Tibial nerve (tissue), 4 donors: ENCODE data around the gene RPS6KA5. TPM values are rescaled to one million over a fixed set of nuclear protein-coding genes. Genes with fewer than 3 reads are reported as not detected.
"Not testable (repeated sequence)": the region's sequence is repeated elsewhere in the genome, so short reads cannot be mapped to it uniquely, and the experiment has no call there.

Experiments
- DNase-seq, 2 donors: peaks; one replicate each; pipeline ENCODE4 v3.0.0-alpha.2; 2019; ENCODE audit warnings: low spot score in 2 of 2
- H3K27ac ChIP-seq, 4 donors: fragments of 200-600 bp; sonication (generic) in 3 of 4; one replicate each; pipeline ENCODE4 v1.5.1; 2017 to 2019; ENCODE audit warnings: mild to moderate bottlenecking in 1 of 4
- H3K27me3 ChIP-seq, 2 donors: fragments of 200-600 bp; sonication (generic) in 1 of 2; one replicate each; pipeline versions ENCODE4 v1.5.1 to v1.6.0; 2017 to 2019
- H3K36me3 ChIP-seq, 3 donors: fragments of 200-600 bp; sonication (generic); one replicate each; pipeline ENCODE4 v1.5.1; 2018 to 2019
- H3K4me1 ChIP-seq, 4 donors: fragments of 200-600 bp; sonication (generic) in 3 of 4; one replicate each; pipeline ENCODE4 v1.5.1; 2017 to 2019
- H3K4me3 ChIP-seq, 4 donors: fragments of 200-600 bp; sonication (generic) in 3 of 4; one replicate each; pipeline ENCODE4 v1.5.1; 2017 to 2019; ENCODE audit warnings: mild to moderate bottlenecking in 1 of 4, moderate library complexity in 1 of 4
- H3K9me3 ChIP-seq, 4 donors: fragments of 200-600 bp; sonication (generic) in 3 of 4; one replicate each; pipeline ENCODE4 v1.5.1; 2017 to 2019
- CTCF ChIP-seq, 5 experiments: fragments of 200-600 bp in 3 of 5; fragments of 450-650 bp in 2 of 5; sonication (generic) in 3 of 5; IDR thresholded peaks; one replicate each; pipeline ENCODE4 v1.5.1; 2016 to 2019; ENCODE audit warnings: antibody characterized with exemption in 5 of 5, mild to moderate bottlenecking in 3 of 5, moderate library complexity in 2 of 5
- EP300 ChIP-seq, 2 donors: sonication (generic); formaldehyde crosslinking; IDR thresholded peaks; one replicate each; pipeline ENCODE4 v1.6.1; 2017; ENCODE audit warnings: antibody characterized with exemption in 2 of 2, mild to moderate bottlenecking in 1 of 2
- POLR2A ChIP-seq, 2 donors: fragments of 450-650 bp; IDR thresholded peaks; one replicate each; pipeline ENCODE4 v1.6.1; 2017; ENCODE audit warnings: antibody characterized with exemption in 2 of 2, mild to moderate bottlenecking in 2 of 2, moderate library complexity in 2 of 2
- WGBS, 2 donors: methylation state at CpG; one replicate each; pipeline ENCODE4 v1.1.5; 2018; 5-methylcytosine and 5-hydroxymethylcytosine counted together
- total RNA-seq, 4 donors: library from RNA; depleted of rRNA; stranded (reverse); fragments of >200 nt; gene quantifications; one replicate each; pipeline ENCODE4 v1.1.0, GENCODE V29; 2016

Gene RPS6KA5
- total RNA-seq, 4 donors from 2014 or later = 8.4 to 12.7 (median 10.1) TPM

- Histone ChIP-seq H3K4me1 (peaks cover 0 to 14% (median 0%) of the 10 kb centered on the region in 4 donors), H3K27me3 (no peaks in the 10 kb centered on the region), H3K27ac (no peak overlapping the region), H3K4me3 (no peak overlapping the region), H3K36me3 (no peaks in the 10 kb centered on the region), H3K9me3 (no peaks in the 10 kb centered on the region)
- no peak for DNase-seq
- no peak for TF ChIP-seq EP300 (IDR thresholded peaks at IDR 0.05)
- TF ChIP-seq POLR2A (IDR thresholded peaks at IDR 0.05) = no peak
- TF ChIP-seq CTCF (IDR thresholded peaks at IDR 0.05) = no peak
- WGBS, 2 donors = 71 to 93% methylated on average over 1 of the region's 1 CpG
Measured at GRCh38 chr14:91038439-91038838, 22.0 kb downstream of the RPS6KA5 start.

- Histone ChIP-seq H3K27me3 (no peaks in the 10 kb centered on the region), H3K4me3 (no peak overlapping the region), H3K4me1 (peaks cover 0 to 5% (median 0%) of the 10 kb centered on the region in 4 donors), H3K36me3 (no peaks in the 10 kb centered on the region), H3K9me3 (no peaks in the 10 kb centered on the region), H3K27ac (no peak overlapping the region)
- DNase-seq = no peak
- TF ChIP-seq EP300 (IDR thresholded peaks at IDR 0.05) (no peak), POLR2A (IDR thresholded peaks at IDR 0.05) (no peak), CTCF (IDR thresholded peaks at IDR 0.05) (no peak)
- 90 to 100% methylated on average over 2 of the region's 2 CpGs for WGBS, 2 donors
Measured at GRCh38 chr14:91036741-91037469, 23.5 kb downstream of the RPS6KA5 start.

GRCh38 chr14:91035855-91036254 is 24.6 kb downstream of the RPS6KA5 start:
- Histone ChIP-seq H3K27ac (no peak overlapping the region), H3K27me3 (no peaks in the 10 kb centered on the region), H3K9me3 (no peaks in the 10 kb centered on the region), H3K36me3 (no peaks in the 10 kb centered on the region), H3K4me1 (peaks cover 0 to 4% (median 0%) of the 10 kb centered on the region in 4 donors), H3K4me3 (no peak overlapping the region)
- DNase-seq = no peak
- TF ChIP-seq CTCF (IDR thresholded peaks at IDR 0.05) = no peak
- TF ChIP-seq EP300 (IDR thresholded peaks at IDR 0.05) = no peak
- TF ChIP-seq POLR2A (IDR thresholded peaks at IDR 0.05) = no peak
- WGBS, 2 donors = 61 to 69% methylated on average over 1 of the region's 1 CpG

- DNase-seq, H3K36me3 ChIP-seq, H3K9me3 ChIP-seq, H3K4me3 ChIP-seq, H3K27ac ChIP-seq, H3K27me3 ChIP-seq: not testable (repeated sequence)
- WGBS, 2 donors = 85 to 87% methylated on average over 10 of the region's 10 CpGs
- H3K4me1 ChIP-seq = peaks cover 0 to 12% (median 2%) of the 10 kb centered on the region in 4 donors
Measured at GRCh38 chr14:91034379-91034778, 26.1 kb downstream of the RPS6KA5 start.

GRCh38 chr14:91032248-91032647 is 28.2 kb downstream of the RPS6KA5 start:
- 85 to 90% methylated on average over 3 of the region's 3 CpGs for WGBS, 2 donors
- Histone ChIP-seq H3K4me1 (peaks cover 0 to 12% (median 2%) of the 10 kb centered on the region in 4 donors), H3K27me3 (no peaks in the 10 kb centered on the region), H3K27ac (no peak overlapping the region), H3K36me3 (no peaks in the 10 kb centered on the region), H3K4me3 (no peak overlapping the region), H3K9me3 (no peaks in the 10 kb centered on the region)
- no peak for DNase-seq
- TF ChIP-seq CTCF (IDR thresholded peaks at IDR 0.05) (no peak), POLR2A (IDR thresholded peaks at IDR 0.05) (no peak), EP300 (IDR thresholded peaks at IDR 0.05) (no peak)
